SH-SY5Y (cell line): ENCODE measurements around the gene ACOT6.

ENCODE experiments used
- GATA2 ChIP-seq: IDR thresholded peaks from 2 replicates; pipeline ENCODE4 v1.6.1; 2011; ENCODE audit warnings: mild to moderate bottlenecking, low read depth, low read length
- GATA3 ChIP-seq: IDR thresholded peaks from 2 replicates; pipeline ENCODE4 v1.6.1; 2011; ENCODE audit warnings: low read depth, mild to moderate bottlenecking, low read length, moderate library complexity

GRCh38 chr14:73660511-73660910 is 48.2 kb downstream of the ACOT6 start:
- TF ChIP-seq GATA2 (no peak), GATA3 (no peak)
